Left ventricle myocardium inferior (tissue), 1 donor: Measurements from ENCODE around the gene RBFOX1. TPM values are rescaled to one million over a fixed set of nuclear protein-coding genes. Genes with fewer than 3 reads are reported as not detected.

Experiments
- DNase-seq: peaks from one replicate; pipeline ENCODE4 v3.0.0-alpha.2; 2020
- H3K27ac ChIP-seq: fragments of 200-600 bp; replicated peaks from 2 replicates; pipeline ENCODE4 v1.8.0; 2021
- H3K27me3 ChIP-seq: fragments of 200-600 bp; 2 replicates; pipeline ENCODE4 v1.8.0; 2021; ENCODE audit warnings: low read depth
- H3K36me3 ChIP-seq: fragments of 200-600 bp; 2 replicates; pipeline ENCODE4 v1.8.0; 2021
- H3K4me1 ChIP-seq: fragments of 200-600 bp; 2 replicates; pipeline ENCODE4 v1.8.0; 2021
- H3K4me3 ChIP-seq: fragments of 200-600 bp; 2 replicates; pipeline ENCODE4 v1.8.0; 2021; ENCODE audit warnings: mild to moderate bottlenecking, moderate library complexity
- H3K9me3 ChIP-seq: fragments of 200-600 bp; replicated peaks from 2 replicates; pipeline ENCODE4 v1.8.0; 2021
- CTCF ChIP-seq: fragments of 200-600 bp; IDR thresholded peaks from 2 replicates; pipeline ENCODE4 v1.8.0; 2021; ENCODE audit warnings: antibody characterized with exemption, mild to moderate bottlenecking, borderline replicate concordance
- intact Hi-C: fragments of 100-400 bp; cut with micrococcal nuclease; formaldehyde crosslinking; loops from one replicate; pipeline ENCODE4 v1.11.0; 2022
- total RNA-seq: library from RNA; stranded (reverse); fragmentation: NEBNext Ultra II Directional; extraction: Animal tissue kit (Norgen Biotek cat#: 25700); gene quantifications from one replicate; pipeline ENCODE4 v1.2.1, GENCODE V29; 2021
- donor health status: DM: no; HTN: yes; CAD: no; lungs with severe emphysema.

The RBFOX1 gene
- total RNA-seq, 1 donor from 2014 or later: 71.8 TPM

GRCh38 chr16:7526736-7527135 is 194.1 kb downstream of the RBFOX1 start:
- Histone ChIP-seq H3K4me1 (peaks cover 44% of the 10 kb centered on the region), H3K27me3 (no peaks in the 10 kb centered on the region), H3K27ac (no peak overlapping the region), H3K4me3 (no peak overlapping the region), H3K36me3 (no peaks in the 10 kb centered on the region), H3K9me3 (no peaks in the 10 kb centered on the region)
- no peak for DNase-seq
- TF ChIP-seq CTCF: no peak
- intact Hi-C loops: no loop called here

- no peaks in the 10 kb centered on the region for H3K36me3 ChIP-seq
- no peak for DNase-seq
- H3K27ac ChIP-seq: no peak overlapping the region
- no peak for TF ChIP-seq CTCF
- intact Hi-C loops: no loop called here
- no peaks in the 10 kb centered on the region for H3K9me3 ChIP-seq
- H3K4me3 ChIP-seq: no peak overlapping the region
- H3K27me3 ChIP-seq: no peaks in the 10 kb centered on the region
- no peaks in the 10 kb centered on the region for H3K4me1 ChIP-seq
These were observed 199.9 kb downstream of the RBFOX1 start for GRCh38 chr16:7532534-7532933.

GRCh38 chr16:7534749-7535148 is 202.1 kb downstream of the RBFOX1 start:
- intact Hi-C loops: no loop called here
- no peaks in the 10 kb centered on the region for H3K9me3 ChIP-seq
- TF ChIP-seq CTCF: no peak
- H3K27ac ChIP-seq: no peak overlapping the region
- H3K36me3 ChIP-seq: no peaks in the 10 kb centered on the region
- no peak overlapping the region for H3K4me3 ChIP-seq
- DNase-seq: no peak
- no peaks in the 10 kb centered on the region for H3K27me3 ChIP-seq
- H3K4me1 ChIP-seq: no peaks in the 10 kb centered on the region

GRCh38 chr16:7541026-7541425 is 208.4 kb downstream of the RBFOX1 start:
- peaks cover 15% of the 10 kb centered on the region for H3K4me1 ChIP-seq
- no peak overlapping the region for H3K27ac ChIP-seq
- no peak for DNase-seq
- no peak overlapping the region for H3K4me3 ChIP-seq
- no peaks in the 10 kb centered on the region for H3K36me3 ChIP-seq
- no peaks in the 10 kb centered on the region for H3K9me3 ChIP-seq
- intact Hi-C loops: no loop called here
- no peaks in the 10 kb centered on the region for H3K27me3 ChIP-seq
- no peak for TF ChIP-seq CTCF

GRCh38 chr16:7545251-7545650 is 212.6 kb downstream of the RBFOX1 start:
- no peak overlapping the region for H3K27ac ChIP-seq
- H3K4me1 ChIP-seq: peaks cover 25% of the 10 kb centered on the region
- DNase-seq: no peak
- intact Hi-C loops: no loop called here
- no peaks in the 10 kb centered on the region for H3K36me3 ChIP-seq
- TF ChIP-seq CTCF: no peak
- no peak overlapping the region for H3K4me3 ChIP-seq
- H3K27me3 ChIP-seq: no peaks in the 10 kb centered on the region
- H3K9me3 ChIP-seq: no peaks in the 10 kb centered on the region

GRCh38 chr16:7546948-7547347 is 214.3 kb downstream of the RBFOX1 start:
- no peak overlapping the region for H3K27ac ChIP-seq
- no peak overlapping the region for H3K4me3 ChIP-seq
- no peaks in the 10 kb centered on the region for H3K27me3 ChIP-seq
- no peaks in the 10 kb centered on the region for H3K36me3 ChIP-seq
- no peaks in the 10 kb centered on the region for H3K9me3 ChIP-seq
- DNase-seq: no peak
- intact Hi-C loops: no loop called here
- TF ChIP-seq CTCF: no peak
- peaks cover 14% of the 10 kb centered on the region for H3K4me1 ChIP-seq
